ENCODE measurements around the gene VASN.
"Not testable (repeated sequence)": the region's sequence is repeated elsewhere in the genome, so short reads cannot be mapped to it uniquely, and the experiment has no call there.

Gene VASN

GRCh38 chr16:4371357-4372000, at the start of gene VASN:
VASN (plus strand) TSS chr16:4371848; CDS start chr16:4380878, 9,030 bp downstream.
- DNase-seq (ENCODE audit: low spot score) = peak; percentile 94

- DNase-seq (ENCODE audit: low spot score) = no peak
These were observed 49.3 kb upstream of the VASN start for GRCh38 chr16:4322121-4323052.

- no peak for DNase-seq (ENCODE audit: low spot score)
These were observed 48.4 kb upstream of the VASN start for GRCh38 chr16:4323071-4323844.

- DNase-seq (ENCODE audit: low spot score) = no peak
These were observed 47.7 kb upstream of the VASN start for GRCh38 chr16:4323845-4324488.

- no peak for DNase-seq (ENCODE audit: low spot score)
These were observed 47.0 kb upstream of the VASN start for GRCh38 chr16:4324492-4325252.

- DNase-seq (ENCODE audit: low spot score) = no peak
These were observed 46.3 kb upstream of the VASN start for GRCh38 chr16:4325253-4325758.

GRCh38 chr16:4327386-4328045, 44.1 kb upstream of the VASN start:
- no peak for DNase-seq (ENCODE audit: low spot score)

- DNase-seq (ENCODE audit: low spot score) = peak; percentile 93
These were observed 43.4 kb upstream of the VASN start for GRCh38 chr16:4328046-4328781.

- no peak for DNase-seq (ENCODE audit: low spot score)
These were observed 42.6 kb upstream of the VASN start for GRCh38 chr16:4328782-4329775.

- peak; percentile 95 for DNase-seq (ENCODE audit: low spot score)
These were observed 41.3 kb upstream of the VASN start for GRCh38 chr16:4330277-4330874.

GRCh38 chr16:4332083-4332482, 39.6 kb upstream of the VASN start:
- DNase-seq (ENCODE audit: low spot score) = no peak

- no peak for DNase-seq (ENCODE audit: low spot score)
These were observed 38.9 kb upstream of the VASN start for GRCh38 chr16:4332623-4333307.

GRCh38 chr16:4333308-4333638, 38.4 kb upstream of the VASN start:
- DNase-seq (ENCODE audit: low spot score) = no peak

- DNase-seq (ENCODE audit: low spot score) = not testable (repeated sequence)
These were observed 37.9 kb upstream of the VASN start for GRCh38 chr16:4333714-4334113.

GRCh38 chr16:4334724-4335495, 36.7 kb upstream of the VASN start:
- DNase-seq (ENCODE audit: low spot score) = no peak

GRCh38 chr16:4336701-4337539, 34.7 kb upstream of the VASN start:
- DNase-seq (ENCODE audit: low spot score) = no peak

Measured in HuH-7.5 (cell line).